ENCODE measurements around the gene SEC61G.

Gene SEC61G

DNA sequence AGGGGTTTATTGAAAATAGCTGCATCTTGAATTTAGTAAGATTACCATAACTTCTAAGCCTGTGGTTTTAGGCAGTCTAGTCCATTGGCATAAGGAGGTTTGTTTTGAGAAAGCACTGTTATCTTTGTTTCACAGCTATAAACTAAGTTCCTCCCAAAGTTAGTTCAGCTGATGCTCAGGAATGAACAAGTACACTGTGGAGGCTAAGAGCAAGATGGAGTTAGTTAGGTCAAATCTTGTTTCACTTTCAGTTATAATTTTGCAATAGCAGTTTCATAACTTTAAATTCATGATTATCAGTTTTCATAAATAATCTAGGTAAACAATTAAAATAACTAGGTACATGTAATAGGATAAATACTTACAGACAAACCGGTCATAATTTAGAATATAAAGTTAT is 15.4 kb downstream of the SEC61G start:
- Histone ChIP-seq H2AK5ac (ENCODE audit: low read length) (no peak overlapping the region), H4K8ac (ENCODE audit: low read depth, low read length) (no peak overlapping the region), H3K79me2 (ENCODE audit: control insufficient read depth, insufficient read depth, low read length, poor library complexity) (no peaks in the 10 kb centered on the region), H3K27ac (ENCODE audit: low read depth, low read length) (no peak overlapping the region), H3K9me3 (ENCODE audit: insufficient read depth, low read depth, low read length) (peaks cover 2% of the 10 kb centered on the region), H3K23ac (ENCODE audit: low read length) (no peak overlapping the region), H3K36me3 (ENCODE audit: control insufficient read depth in 1 of 2, insufficient read depth in 2 of 2, low read length in 2 of 2) (peaks cover 1 to 3% of the 10 kb centered on the region in 2 experiments), H3K4ac (ENCODE audit: low read depth, low read length) (no peak overlapping the region), H3K4me3 (ENCODE audit: low read depth, low read length) (no peak overlapping the region), H4K12ac (ENCODE audit: low read depth, low read length) (no peak overlapping the region), H3K27me3 (ENCODE audit: insufficient read depth, low read length) (no peaks in the 10 kb centered on the region), H3K79me1 (ENCODE audit: low read length) (no peaks in the 10 kb centered on the region), H2BK12ac (ENCODE audit: low read length) (no peak overlapping the region), H3K18ac (ENCODE audit: low read length) (no peak overlapping the region), H4K91ac (ENCODE audit: low read depth, low read length) (no peak overlapping the region), H2BK5ac (ENCODE audit: low read depth, low read length, poor library complexity) (no peak overlapping the region), H2BK120ac (ENCODE audit: insufficient read depth, low read length, poor library complexity) (no peak overlapping the region), H3K4me2 (ENCODE audit: low read length) (no peak overlapping the region), H3K14ac (ENCODE audit: low read length) (no peak overlapping the region), H3K4me1 (ENCODE audit: control insufficient read depth in 1 of 2, insufficient read depth in 2 of 2, low read length in 2 of 2) (no peaks in the 10 kb centered on the region), H2AFZ (ENCODE audit: insufficient read depth, low read length, poor library complexity) (no peak overlapping the region), H3K9ac (ENCODE audit: low read length) (no peak overlapping the region)
- DNase-seq: no peak
- no CpG with 5 or more reads among the region's 1 CpG for WGBS (ENCODE audit: extremely low coverage, insufficient coverage, insufficient read length)

DNA sequence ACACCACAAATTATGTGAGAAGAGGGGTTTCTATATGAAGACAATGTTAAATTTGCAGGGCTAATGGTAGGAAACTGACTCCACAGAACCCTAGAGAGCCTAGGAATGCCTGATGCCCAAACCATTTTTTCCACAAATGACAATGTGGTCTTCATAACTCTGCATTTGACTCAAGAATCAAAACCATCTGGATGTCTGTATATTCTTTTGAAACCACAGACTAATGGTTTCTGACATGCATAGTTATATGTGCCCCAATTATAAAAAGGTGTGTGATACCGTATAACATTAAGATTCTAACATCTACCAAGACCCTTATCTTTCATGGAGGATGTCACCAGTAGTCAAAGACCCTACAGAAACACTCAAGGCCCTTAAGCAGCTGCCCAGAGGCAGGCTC is 20.3 kb downstream of the SEC61G start:
- Histone ChIP-seq H2BK5ac (ENCODE audit: low read depth, low read length, poor library complexity) (no peak overlapping the region), H2BK12ac (ENCODE audit: low read length) (no peak overlapping the region), H3K4me3 (ENCODE audit: low read depth, low read length) (no peak overlapping the region), H3K9ac (ENCODE audit: low read length) (no peak overlapping the region), H3K14ac (ENCODE audit: low read length) (no peak overlapping the region), H3K27ac (ENCODE audit: low read depth, low read length) (no peak overlapping the region), H3K4me2 (ENCODE audit: low read length) (no peak overlapping the region), H3K27me3 (ENCODE audit: insufficient read depth, low read length) (no peaks in the 10 kb centered on the region), H3K18ac (ENCODE audit: low read length) (no peak overlapping the region), H2BK120ac (ENCODE audit: insufficient read depth, low read length, poor library complexity) (no peak overlapping the region), H3K4ac (ENCODE audit: low read depth, low read length) (no peak overlapping the region), H3K9me3 (ENCODE audit: insufficient read depth, low read depth, low read length) (no peaks in the 10 kb centered on the region), H4K8ac (ENCODE audit: low read depth, low read length) (no peak overlapping the region), H4K12ac (ENCODE audit: low read depth, low read length) (no peak overlapping the region), H3K23ac (ENCODE audit: low read length) (no peak overlapping the region), H2AFZ (ENCODE audit: insufficient read depth, low read length, poor library complexity) (no peak overlapping the region), H2AK5ac (ENCODE audit: low read length) (no peak overlapping the region), H3K79me1 (ENCODE audit: low read length) (no peaks in the 10 kb centered on the region), H3K79me2 (ENCODE audit: control insufficient read depth, insufficient read depth, low read length, poor library complexity) (no peaks in the 10 kb centered on the region), H3K4me1 (ENCODE audit: control insufficient read depth in 1 of 2, insufficient read depth in 2 of 2, low read length in 2 of 2) (no peaks in the 10 kb centered on the region), H4K91ac (ENCODE audit: low read depth, low read length) (no peak overlapping the region), H3K36me3 (ENCODE audit: control insufficient read depth in 1 of 2, insufficient read depth in 2 of 2, low read length in 2 of 2) (no peaks in the 10 kb centered on the region)
- WGBS (ENCODE audit: extremely low coverage, insufficient coverage, insufficient read length): no CpG with 5 or more reads among the region's 1 CpG
- DNase-seq: no peak

DNA sequence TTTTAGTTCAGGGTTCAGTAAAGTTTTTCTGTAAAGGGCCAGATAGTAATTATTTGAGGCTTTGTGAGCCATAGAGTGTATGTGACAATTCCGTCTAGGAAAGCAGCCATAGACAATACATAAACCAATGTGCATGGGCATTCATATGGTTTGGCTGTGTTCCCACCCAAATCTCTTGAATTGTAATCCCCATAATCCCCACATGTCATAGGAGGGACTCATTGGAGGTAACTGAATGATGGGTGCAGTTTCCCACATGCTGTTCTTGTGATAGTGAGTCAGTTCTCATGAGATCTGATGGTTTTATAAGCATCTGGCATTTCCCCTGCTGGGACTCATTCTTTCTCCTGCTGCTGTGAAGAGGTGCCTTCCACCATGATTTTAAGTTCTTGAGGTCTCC is 29.9 kb downstream of the SEC61G start:
- DNase-seq: no peak
- H3K4me1 ChIP-seq (ENCODE audit: control insufficient read depth in 1 of 2, insufficient read depth in 2 of 2, low read length in 2 of 2): no peaks in the 10 kb centered on the region
- H3K36me3 ChIP-seq (ENCODE audit: control insufficient read depth in 1 of 2, insufficient read depth in 2 of 2, low read length in 2 of 2): no peaks in the 10 kb centered on the region
- H3K9me3 ChIP-seq (ENCODE audit: insufficient read depth, low read depth, low read length): no peaks in the 10 kb centered on the region
- WGBS (ENCODE audit: extremely low coverage, insufficient coverage, insufficient read length): no CpG with 5 or more reads among the region's 1 CpG
- no peak overlapping the region for H3K9ac ChIP-seq (ENCODE audit: low read length)
- H4K8ac ChIP-seq (ENCODE audit: low read depth, low read length): no peak overlapping the region
- no peak overlapping the region for H2BK5ac ChIP-seq (ENCODE audit: low read depth, low read length, poor library complexity)
- no peak overlapping the region for H2AFZ ChIP-seq (ENCODE audit: insufficient read depth, low read length, poor library complexity)
- no peaks in the 10 kb centered on the region for H3K79me1 ChIP-seq (ENCODE audit: low read length)
- no peak overlapping the region for H2BK12ac ChIP-seq (ENCODE audit: low read length)
- no peaks in the 10 kb centered on the region for H3K79me2 ChIP-seq (ENCODE audit: control insufficient read depth, insufficient read depth, low read length, poor library complexity)
- no peak overlapping the region for H2BK120ac ChIP-seq (ENCODE audit: insufficient read depth, low read length, poor library complexity)
- H3K4me2 ChIP-seq (ENCODE audit: low read length): no peak overlapping the region
- no peak overlapping the region for H4K91ac ChIP-seq (ENCODE audit: low read depth, low read length)
- no peak overlapping the region for H3K27ac ChIP-seq (ENCODE audit: low read depth, low read length)
- H4K12ac ChIP-seq (ENCODE audit: low read depth, low read length): no peak overlapping the region
- no peak overlapping the region for H3K18ac ChIP-seq (ENCODE audit: low read length)
- H3K4ac ChIP-seq (ENCODE audit: low read depth, low read length): no peak overlapping the region
- H3K14ac ChIP-seq (ENCODE audit: low read length): no peak overlapping the region
- no peak overlapping the region for H3K4me3 ChIP-seq (ENCODE audit: low read depth, low read length)
- no peak overlapping the region for H3K23ac ChIP-seq (ENCODE audit: low read length)
- no peak overlapping the region for H2AK5ac ChIP-seq (ENCODE audit: low read length)
- H3K27me3 ChIP-seq (ENCODE audit: insufficient read depth, low read length): no peaks in the 10 kb centered on the region

DNA sequence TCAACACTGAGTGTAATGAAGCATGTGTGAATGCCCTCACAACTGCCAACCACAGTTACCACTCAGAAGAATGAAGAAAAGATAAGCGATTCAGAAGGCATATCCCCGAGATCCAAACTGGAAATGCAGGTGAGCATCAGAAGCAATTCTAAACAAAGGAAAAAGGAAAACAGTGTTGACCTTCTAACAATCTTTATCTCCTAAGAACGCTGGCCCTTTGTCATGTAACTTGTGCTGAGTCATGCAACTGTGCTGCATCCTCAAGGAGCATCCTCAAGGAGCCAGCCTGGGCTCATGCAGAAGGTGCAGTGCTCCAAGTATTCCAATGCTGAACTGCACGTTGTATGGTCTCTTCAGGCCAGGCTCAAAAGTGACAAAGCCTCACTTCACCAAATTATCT is 30.6 kb downstream of the SEC61G start:
- Histone ChIP-seq H3K27ac (ENCODE audit: low read depth, low read length) (no peak overlapping the region), H3K18ac (ENCODE audit: low read length) (no peak overlapping the region), H3K23ac (ENCODE audit: low read length) (no peak overlapping the region), H3K79me2 (ENCODE audit: control insufficient read depth, insufficient read depth, low read length, poor library complexity) (no peaks in the 10 kb centered on the region), H2BK12ac (ENCODE audit: low read length) (no peak overlapping the region), H3K4me1 (ENCODE audit: control insufficient read depth in 1 of 2, insufficient read depth in 2 of 2, low read length in 2 of 2) (no peaks in the 10 kb centered on the region), H2AK5ac (ENCODE audit: low read length) (no peak overlapping the region), H3K4ac (ENCODE audit: low read depth, low read length) (no peak overlapping the region), H2BK5ac (ENCODE audit: low read depth, low read length, poor library complexity) (no peak overlapping the region), H3K79me1 (ENCODE audit: low read length) (no peaks in the 10 kb centered on the region), H4K91ac (ENCODE audit: low read depth, low read length) (no peak overlapping the region), H3K14ac (ENCODE audit: low read length) (no peak overlapping the region), H4K12ac (ENCODE audit: low read depth, low read length) (no peak overlapping the region), H2BK120ac (ENCODE audit: insufficient read depth, low read length, poor library complexity) (no peak overlapping the region), H3K9ac (ENCODE audit: low read length) (no peak overlapping the region), H3K4me2 (ENCODE audit: low read length) (no peak overlapping the region), H3K4me3 (ENCODE audit: low read depth, low read length) (no peak overlapping the region), H3K27me3 (ENCODE audit: insufficient read depth, low read length) (no peaks in the 10 kb centered on the region), H2AFZ (ENCODE audit: insufficient read depth, low read length, poor library complexity) (no peak overlapping the region), H3K36me3 (ENCODE audit: control insufficient read depth in 1 of 2, insufficient read depth in 2 of 2, low read length in 2 of 2) (no peaks in the 10 kb centered on the region), H3K9me3 (ENCODE audit: insufficient read depth, low read depth, low read length) (no peaks in the 10 kb centered on the region), H4K8ac (ENCODE audit: low read depth, low read length) (no peak overlapping the region)
- DNase-seq: no peak
- no CpG with 5 or more reads among the region's 4 CpGs for WGBS (ENCODE audit: extremely low coverage, insufficient coverage, insufficient read length)

Measured in trophoblast cell (in vitro differentiated cells and primary cell).